OCI-LY7 (cell line): ENCODE data around the gene RASAL2. TPM values are rescaled to one million over a fixed set of nuclear protein-coding genes. Genes with fewer than 3 reads are reported as not detected.

ENCODE experiments used
- BruUV-seq: library from RNA; stranded (reverse); fragments of 400-500 nt; replicated peaks from 2 replicates; lab custom pipeline; 2021; lab: Mats Ljungman, UMichigan
- CTCF ChIA-PET: fragments of 300-600 bp; sonication (Branson Sonifier 250); formaldehyde crosslinking; loops from one replicate; lab custom pipeline; 2022; ENCODE audit warnings: antibody characterized with exemption; ENCODE audit not compliant: unreplicated experiment; lab: Charles Lee
- POLR2A ChIA-PET: fragments of 300-600 bp; sonication (Branson Sonifier 250); formaldehyde crosslinking; loops from one replicate; lab custom pipeline; 2022; ENCODE audit warnings: antibody characterized with exemption; lab: Charles Lee
- DNase-seq: peaks from one replicate; pipeline ENCODE4 v3.0.0-alpha.2; 2015; ENCODE audit warnings: low spot score
- H2AFZ ChIP-seq: fragments of 200-600 bp; sonication (generic), shearing (Covaris generic); 2 replicates; pipeline ENCODE4 v1.6.1; 2014; ENCODE audit warnings: mild to moderate bottlenecking, antibody characterized with exemption, low read length, moderate library complexity
- H3K27ac ChIP-seq: fragments of 200-600 bp; sonication (generic); 2 replicates; pipeline ENCODE4 v1.5.1; 2014; ENCODE audit warnings: mixed run types, low read depth, mild to moderate bottlenecking, moderate library complexity, low read length, inconsistent platforms; ENCODE audit not compliant: poor library complexity, severe bottlenecking
- H3K36me3 ChIP-seq: fragments of 200-600 bp; sonication (generic); 2 replicates; pipeline ENCODE4 v1.6.1; 2014; ENCODE audit warnings: mild to moderate bottlenecking, antibody characterized with exemption, low read length, moderate library complexity, mixed read lengths; ENCODE audit not compliant: insufficient read depth
- H3K4me1 ChIP-seq: fragments of 200-600 bp; sonication (generic); 2 replicates; pipeline ENCODE4 v1.5.1; 2014; ENCODE audit warnings: mild to moderate bottlenecking, low read length; ENCODE audit not compliant: insufficient read depth, poor library complexity, severe bottlenecking
- H3K4me2 ChIP-seq: fragments of 200-600 bp; sonication (generic); 2 replicates; pipeline ENCODE4 v1.6.1; 2014; ENCODE audit warnings: mild to moderate bottlenecking, low read length
- H3K4me3 ChIP-seq: fragments of 200-600 bp; sonication (generic); 2 replicates; pipeline ENCODE4 v1.5.1; 2014; ENCODE audit warnings: mild to moderate bottlenecking, low read depth, low read length; ENCODE audit not compliant: poor library complexity, severe bottlenecking
- H3K79me2 ChIP-seq: fragments of 200-600 bp; sonication (generic); 2 replicates; pipeline ENCODE4 v1.6.1; 2016; ENCODE audit warnings: low read depth, mild to moderate bottlenecking, low read length, moderate library complexity, mixed read lengths; ENCODE audit not compliant: insufficient read depth
- H3K9me2 ChIP-seq: fragments of 200-600 bp; sonication (generic); 2 replicates; pipeline ENCODE4 v1.6.1; 2016; ENCODE audit warnings: mild to moderate bottlenecking, low read length, mixed read lengths; ENCODE audit not compliant: insufficient read depth
- H3K9me3 ChIP-seq: fragments of 200-600 bp; sonication (generic); 2 replicates; pipeline ENCODE4 v1.6.1; 2014; ENCODE audit warnings: mild to moderate bottlenecking, mixed run types, low read length, mixed read lengths
- H4K20me1 ChIP-seq: fragments of 200-600 bp; sonication (generic); 2 replicates; pipeline ENCODE4 v1.6.1; 2014; ENCODE audit warnings: mild to moderate bottlenecking, antibody characterized with exemption, low read length, moderate library complexity, mixed read lengths; ENCODE audit not compliant: insufficient read depth
- CTCF ChIP-seq: fragments of 200-600 bp; sonication (generic); conservative IDR thresholded peaks from 2 replicates; pipeline ENCODE4 v1.5.1; 2014; ENCODE audit warnings: mild to moderate bottlenecking, antibody characterized with exemption, low read length, moderate library complexity, mixed read lengths
- EZH2phosphoT487 ChIP-seq: fragments of 200-600 bp; sonication (generic); IDR thresholded peaks from 2 replicates; pipeline ENCODE4 v1.6.1; 2018; ENCODE audit warnings: low read depth, borderline replicate concordance, mild to moderate bottlenecking, mixed run types, antibody characterized with exemption, low read length, moderate library complexity, mixed read lengths
- intact Hi-C: fragments of 100-400 bp; cut with micrococcal nuclease; formaldehyde crosslinking; loops from one replicate; pipeline ENCODE4 v1.10.0; 2022; ENCODE audit not compliant: unreplicated experiment
- total RNA-seq, 2 experiments: library from RNA; depleted of rRNA in 1 of 2; stranded (reverse); fragments of >200 nt in 1 of 2; shearing (Covaris generic) in 1 of 2; gene quantifications; 2 replicates each; pipeline ENCODE4 v1.2.3, GENCODE V29; 2014 to 2022

RASAL2 gene
- total RNA-seq, 2 experiments from 2014 or later, result 0.09 to 0.27 TPM

GRCh38 chr1:178161516-178161915 is 67.6 kb downstream of the RASAL2 start:
- Histone ChIP-seq H3K4me3 (no peak overlapping the region), H4K20me1 (no peaks in the 10 kb centered on the region), H3K9me2 (no peaks in the 10 kb centered on the region), H3K9me3 (no peaks in the 10 kb centered on the region), H3K4me2 (no peak overlapping the region), H3K36me3 (no peaks in the 10 kb centered on the region), H3K79me2 (no peaks in the 10 kb centered on the region), H3K4me1 (no peaks in the 10 kb centered on the region), H2AFZ (no peak overlapping the region), H3K27ac (no peak overlapping the region)
- TF ChIP-seq EZH2phosphoT487, result no peak
- TF ChIP-seq CTCF, result no peak
- intact Hi-C loops, result no loop called here
- ChIA-PET CTCF (no interaction called here), POLR2A (interaction anchor here (0.6 kb wide), 1 partner anchor 654 kb away, joined by 6 read pairs; no protein-coding TSS in a partner anchor)
- no peak for DNase-seq
- BruUV-seq, result no TSS peak

GRCh38 chr1:178165196-178165595 is 71.3 kb downstream of the RASAL2 start:
- DNase-seq, result no peak
- Histone ChIP-seq H3K4me1 (no peaks in the 10 kb centered on the region), H3K9me2 (no peaks in the 10 kb centered on the region), H3K4me3 (no peak overlapping the region), H2AFZ (no peak overlapping the region), H3K4me2 (no peak overlapping the region), H4K20me1 (no peaks in the 10 kb centered on the region), H3K27ac (no peak overlapping the region), H3K79me2 (no peaks in the 10 kb centered on the region), H3K36me3 (no peaks in the 10 kb centered on the region), H3K9me3 (no peaks in the 10 kb centered on the region)
- no peak for TF ChIP-seq EZH2phosphoT487
- TF ChIP-seq CTCF, result no peak
- ChIA-PET POLR2A (no interaction called here), CTCF (no interaction called here)
- intact Hi-C loops, result no loop called here
- no TSS peak for BruUV-seq

- H2AFZ ChIP-seq, result no peak overlapping the region
- no peaks in the 10 kb centered on the region for H3K9me2 ChIP-seq
- no peak for DNase-seq
- no peak overlapping the region for H3K4me3 ChIP-seq
- no TSS peak for BruUV-seq
- no peaks in the 10 kb centered on the region for H3K9me3 ChIP-seq
- H3K4me2 ChIP-seq, result no peak overlapping the region
- intact Hi-C loops, result no loop called here
- H4K20me1 ChIP-seq, result no peaks in the 10 kb centered on the region
- H3K27ac ChIP-seq, result no peak overlapping the region
- TF ChIP-seq CTCF, result no peak
- no peak for TF ChIP-seq EZH2phosphoT487
- H3K79me2 ChIP-seq, result no peaks in the 10 kb centered on the region
- H3K36me3 ChIP-seq, result no peaks in the 10 kb centered on the region
- ChIA-PET CTCF (no interaction called here), POLR2A (no interaction called here)
- H3K4me1 ChIP-seq, result no peaks in the 10 kb centered on the region
These were observed 72.6 kb downstream of the RASAL2 start for GRCh38 chr1:178166429-178167024.
